ENCODE measurements around the gene MUC2.

MUC2 gene

GRCh38 chr11:1037506-1038055 is 37.1 kb upstream of the MUC2 start:
- no peak for DNase-seq (ENCODE audit: low read depth)
- no peak for TF ChIP-seq CTCF (conservative IDR thresholded peaks at IDR 0.05; ENCODE audit: low read depth, low read length)
- no peak overlapping the region for H3K4me3 ChIP-seq (ENCODE audit: low read depth, low read length)

- TF ChIP-seq CTCF (conservative IDR thresholded peaks at IDR 0.05; ENCODE audit: low read depth, low read length): no peak
- H3K4me3 ChIP-seq (ENCODE audit: low read depth, low read length): no peak overlapping the region
- no peak for DNase-seq (ENCODE audit: low read depth)
Measured at GRCh38 chr11:1038361-1038760, 36.3 kb upstream of the MUC2 start.

GRCh38 chr11:1038921-1039320 is 35.8 kb upstream of the MUC2 start:
- TF ChIP-seq CTCF (conservative IDR thresholded peaks at IDR 0.05; ENCODE audit: low read depth, low read length): no peak
- no peak for DNase-seq (ENCODE audit: low read depth)

GRCh38 chr11:1039481-1040427 is 34.9 kb upstream of the MUC2 start:
- DNase-seq (ENCODE audit: low read depth): no peak
- no peak overlapping the region for H3K4me3 ChIP-seq (ENCODE audit: low read depth, low read length)
- TF ChIP-seq CTCF (conservative IDR thresholded peaks at IDR 0.05; ENCODE audit: low read depth, low read length): no peak

More at GRCh38 chr11:1038921-1039320, 35.8 kb upstream of the MUC2 start:
- H3K4me3 ChIP-seq (ENCODE audit: low read depth, low read length): no peak overlapping the region

GRCh38 chr11:1040428-1041148 is 34.1 kb upstream of the MUC2 start:
- no peak overlapping the region for H3K4me3 ChIP-seq (ENCODE audit: low read depth, low read length)
- no peak for TF ChIP-seq CTCF (conservative IDR thresholded peaks at IDR 0.05; ENCODE audit: low read depth, low read length)
- no peak for DNase-seq (ENCODE audit: low read depth)

GRCh38 chr11:1041149-1041467 is 33.6 kb upstream of the MUC2 start:
- no peak overlapping the region for H3K4me3 ChIP-seq (ENCODE audit: low read depth, low read length)
- no peak for DNase-seq (ENCODE audit: low read depth)
- no peak for TF ChIP-seq CTCF (conservative IDR thresholded peaks at IDR 0.05; ENCODE audit: low read depth, low read length)
